SK-N-SH (cell line): Measurements from ENCODE around the gene OR10H2. TPM values are rescaled to one million over a fixed set of nuclear protein-coding genes. Genes with fewer than 3 reads are reported as not detected.

Source experiments
- CTCF ChIA-PET: fragments of 300-600, 350-600 bp; formaldehyde crosslinking; extraction: SDS; loops from one replicate; lab custom pipeline; 2021; lab: Yijun Ruan, JAX
- POLR2A ChIA-PET: fragments of 350-600 bp; sonication (Branson Sonifier 250); formaldehyde crosslinking; extraction: SDS; loops from one replicate; lab custom pipeline; 2020; ENCODE audit warnings: antibody characterized with exemption, inconsistent platforms; lab: Yijun Ruan, JAX
- DNase-seq: peaks from one replicate; pipeline ENCODE4 v3.0.0; 2012
- H2AFZ ChIP-seq: fragments of 200-600 bp; sonication (generic); 2 replicates; pipeline ENCODE4 v1.8.1; 2016; ENCODE audit warnings: antibody characterized with exemption, mild to moderate bottlenecking, low read depth
- H3F3A ChIP-seq: fragments of 200-600 bp; sonication (generic); replicated peaks from 2 replicates; pipeline ENCODE3; 2016; ENCODE audit warnings: antibody characterized with exemption, mild to moderate bottlenecking; ENCODE audit not compliant: insufficient read depth
- H3K27ac ChIP-seq, 2 experiments: fragments of 200-500 bp in 1 of 2; fragments of 200-600 bp in 1 of 2; sonication (Bioruptor generic) in 1 of 2; sonication (generic), shearing (Covaris generic) in 1 of 2; 2 replicates each; pipeline versions ENCODE4 v1.5.1 to v1.6.1; 2014 to 2016; ENCODE audit warnings: low read depth in 2 of 2, inconsistent platforms in 1 of 2, low read length in 1 of 2, mild to moderate bottlenecking in 1 of 2, mixed read lengths in 1 of 2
- H3K27me3 ChIP-seq: fragments of 200-600 bp; sonication (generic), shearing (Covaris generic); 2 replicates; pipeline ENCODE4 v1.6.1; 2016; ENCODE audit warnings: mixed run types; ENCODE audit not compliant: insufficient read depth
- H3K36me3 ChIP-seq, 2 experiments: fragments of 200-500 bp in 1 of 2; fragments of 200-600 bp in 1 of 2; sonication (Bioruptor generic) in 1 of 2; sonication (generic) in 1 of 2; replicated peaks in 1 of 2; 2 replicates each; pipeline versions ENCODE3 to v1.5.1; 2014 to 2016; ENCODE audit warnings: low read length in 1 of 2, mild to moderate bottlenecking in 1 of 2; ENCODE audit not compliant: insufficient read depth in 2 of 2, control insufficient read depth in 1 of 2
- H3K4me1 ChIP-seq, 2 experiments: fragments of 200-500 bp in 1 of 2; fragments of 200-600 bp in 1 of 2; sonication (Bioruptor generic) in 1 of 2; sonication (generic), shearing (Covaris generic) in 1 of 2; 2 replicates each; pipeline versions ENCODE4 v1.5.1 to v1.6.1; 2014 to 2016; ENCODE audit warnings: low read depth in 1 of 2, low read length in 1 of 2, mixed run types in 1 of 2; ENCODE audit not compliant: insufficient read depth in 2 of 2, control insufficient read depth in 1 of 2
- H3K4me2 ChIP-seq: fragments of 200-600 bp; sonication (generic), shearing (Covaris generic); 2 replicates; pipeline ENCODE4 v1.6.1; 2017; ENCODE audit warnings: mixed run types
- H3K4me3 ChIP-seq, 2 experiments: fragments of 200-500 bp in 1 of 2; fragments of 200-600 bp in 1 of 2; sonication (Bioruptor generic) in 1 of 2; sonication (generic), shearing (Covaris generic) in 1 of 2; 2 replicates each; pipeline versions ENCODE4 v1.5.1 to v1.8.1; 2014 to 2016; ENCODE audit warnings: low read depth in 2 of 2, inconsistent platforms in 1 of 2, low read length in 1 of 2, mild to moderate bottlenecking in 1 of 2, mixed read lengths in 1 of 2, moderate library complexity in 1 of 2
- H3K79me2 ChIP-seq: fragments of 200-600 bp; sonication (generic); 2 replicates; pipeline ENCODE4 v1.8.1; 2017; ENCODE audit warnings: mild to moderate bottlenecking; ENCODE audit not compliant: insufficient read depth
- H3K9ac ChIP-seq: fragments of 200-600 bp; sonication (generic); 2 replicates; pipeline ENCODE4 v1.6.1; 2017; ENCODE audit warnings: mixed run types
- H3K9me2 ChIP-seq: fragments of 200-600 bp; sonication (generic); 2 replicates; pipeline ENCODE4 v1.6.1; 2017; ENCODE audit warnings: mixed run types
- H3K9me3 ChIP-seq: fragments of 200-600 bp; sonication (generic); 2 replicates; pipeline ENCODE4 v1.6.1; 2017; ENCODE audit warnings: mixed run types, mild to moderate bottlenecking, moderate library complexity
- H4K20me1 ChIP-seq: fragments of 200-600 bp; sonication (generic); 2 replicates; pipeline ENCODE4 v1.6.1; 2017; ENCODE audit warnings: mild to moderate bottlenecking, mixed run types; ENCODE audit not compliant: insufficient read depth
- JUND ChIP-seq: IDR thresholded peaks from 2 replicates; pipeline ENCODE4 v1.4.0; 2012
- NFIC ChIP-seq: IDR thresholded peaks from 2 replicates; pipeline ENCODE4 v1.4.0; 2012; ENCODE audit warnings: borderline replicate concordance
- NRF1 ChIP-seq: IDR thresholded peaks from 2 replicates; pipeline ENCODE4 v1.6.1; 2012; ENCODE audit warnings: low read depth, mild to moderate bottlenecking, low read length
- PBX3 ChIP-seq: IDR thresholded peaks from 2 replicates; pipeline ENCODE4; 2012
- RCOR1 ChIP-seq: fragments of 150-350 bp; IDR thresholded peaks from 2 replicates; pipeline ENCODE4 v1.6.1; 2017; ENCODE audit warnings: antibody characterized with exemption, low read length
- SIN3A ChIP-seq: IDR thresholded peaks from 2 replicates; pipeline ENCODE4 v1.6.1; 2012; ENCODE audit warnings: low read depth, mild to moderate bottlenecking, low read length, moderate library complexity, borderline replicate concordance
- TCF12 ChIP-seq: IDR thresholded peaks from 2 replicates; pipeline ENCODE4 v1.4.0; 2012
- USF1 ChIP-seq: IDR thresholded peaks from 2 replicates; pipeline ENCODE4 v1.4.0; 2012; ENCODE audit warnings: low read depth, borderline replicate concordance
- USF2 ChIP-seq: fragments of 150-350 bp; IDR thresholded peaks from 2 replicates; pipeline ENCODE4 v1.6.1; 2017; ENCODE audit warnings: antibody characterized with exemption, low read length, low read depth, borderline replicate concordance
- WGBS: methylation state at CpG from one replicate; pipeline ENCODE4 v1.1.6; 2017; ENCODE audit warnings: low lambda C conversion rate; 5-methylcytosine and 5-hydroxymethylcytosine counted together
- polyA plus RNA-seq, 3 experiments: library from polyadenylated mRNA; depleted of rRNA; stranded (reverse); fragments of >200 nt; gene quantifications; 2 replicates each; pipeline ENCODE4 v1.2.3, GENCODE V29; 2012
- TF ChIP-seq, protein P1 (sequence below): IDR thresholded peaks from 2 replicates; pipeline ENCODE4 v1.6.1; 2012; ENCODE audit warnings: mild to moderate bottlenecking, low read depth, low read length, moderate library complexity
- TF ChIP-seq, protein P2 (sequence below): fragments of 150-350 bp; IDR thresholded peaks from 2 replicates; pipeline ENCODE4 v1.6.1; 2016; ENCODE audit warnings: mild to moderate bottlenecking, low read depth, low read length
- TF ChIP-seq, protein P3 (sequence below): fragments of 200-600 bp; sonication (generic); IDR thresholded peaks from 2 replicates; pipeline ENCODE4 v1.6.1; 2017; ENCODE audit warnings: antibody characterized with exemption, mild to moderate bottlenecking, moderate library complexity

OR10H2 gene
- polyA plus RNA-seq, 1 of the 3 experiments (the other 2 are of a cell fraction) = not detected

- Histone ChIP-seq H4K20me1 (no peaks in the 10 kb centered on the region), H3K4me1 (peaks cover 0 to 5% of the 10 kb centered on the region in 2 experiments; a peak in 1 of 4 replicates), H3K27ac (no peak overlapping the region), H3K79me2 (no peaks in the 10 kb centered on the region), H3K4me3 (no peak overlapping the region), H3K9ac (no peak overlapping the region), H3K9me2 (no peaks in the 10 kb centered on the region), H3K27me3 (no peaks in the 10 kb centered on the region), H2AFZ (no peak overlapping the region), H3K36me3 (no peaks in the 10 kb centered on the region), H3F3A (no peaks in the 10 kb centered on the region), H3K9me3 (no peaks in the 10 kb centered on the region), H3K4me2 (no peak overlapping the region)
- 0% methylated on average over 7 of the region's 7 CpGs for WGBS
- CTCF ChIA-PET = no interaction called here
- TF ChIP-seq JUND (no peak), TCF12 (peak; percentile 78), USF1 (0 out of 2 replicates have a peak, but pooled peaks have one; percentile 17), RCOR1 (peak; percentile 46; the same call in 1 of the 2 replicates), NRF1 (no peak), PBX3 (peak; percentile 22; the same call in 1 of the 2 replicates), SIN3A (no peak), NFIC (peak; percentile 58; the same call in 1 of the 2 replicates), USF2 (no peak)
- TF ChIP-seq, protein P1, sequence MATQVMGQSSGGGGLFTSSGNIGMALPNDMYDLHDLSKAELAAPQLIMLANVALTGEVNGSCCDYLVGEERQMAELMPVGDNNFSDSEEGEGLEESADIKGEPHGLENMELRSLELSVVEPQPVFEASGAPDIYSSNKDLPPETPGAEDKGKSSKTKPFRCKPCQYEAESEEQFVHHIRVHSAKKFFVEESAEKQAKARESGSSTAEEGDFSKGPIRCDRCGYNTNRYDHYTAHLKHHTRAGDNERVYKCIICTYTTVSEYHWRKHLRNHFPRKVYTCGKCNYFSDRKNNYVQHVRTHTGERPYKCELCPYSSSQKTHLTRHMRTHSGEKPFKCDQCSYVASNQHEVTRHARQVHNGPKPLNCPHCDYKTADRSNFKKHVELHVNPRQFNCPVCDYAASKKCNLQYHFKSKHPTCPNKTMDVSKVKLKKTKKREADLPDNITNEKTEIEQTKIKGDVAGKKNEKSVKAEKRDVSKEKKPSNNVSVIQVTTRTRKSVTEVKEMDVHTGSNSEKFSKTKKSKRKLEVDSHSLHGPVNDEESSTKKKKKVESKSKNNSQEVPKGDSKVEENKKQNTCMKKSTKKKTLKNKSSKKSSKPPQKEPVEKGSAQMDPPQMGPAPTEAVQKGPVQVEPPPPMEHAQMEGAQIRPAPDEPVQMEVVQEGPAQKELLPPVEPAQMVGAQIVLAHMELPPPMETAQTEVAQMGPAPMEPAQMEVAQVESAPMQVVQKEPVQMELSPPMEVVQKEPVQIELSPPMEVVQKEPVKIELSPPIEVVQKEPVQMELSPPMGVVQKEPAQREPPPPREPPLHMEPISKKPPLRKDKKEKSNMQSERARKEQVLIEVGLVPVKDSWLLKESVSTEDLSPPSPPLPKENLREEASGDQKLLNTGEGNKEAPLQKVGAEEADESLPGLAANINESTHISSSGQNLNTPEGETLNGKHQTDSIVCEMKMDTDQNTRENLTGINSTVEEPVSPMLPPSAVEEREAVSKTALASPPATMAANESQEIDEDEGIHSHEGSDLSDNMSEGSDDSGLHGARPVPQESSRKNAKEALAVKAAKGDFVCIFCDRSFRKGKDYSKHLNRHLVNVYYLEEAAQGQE = no peak
- TF ChIP-seq, protein P2, sequence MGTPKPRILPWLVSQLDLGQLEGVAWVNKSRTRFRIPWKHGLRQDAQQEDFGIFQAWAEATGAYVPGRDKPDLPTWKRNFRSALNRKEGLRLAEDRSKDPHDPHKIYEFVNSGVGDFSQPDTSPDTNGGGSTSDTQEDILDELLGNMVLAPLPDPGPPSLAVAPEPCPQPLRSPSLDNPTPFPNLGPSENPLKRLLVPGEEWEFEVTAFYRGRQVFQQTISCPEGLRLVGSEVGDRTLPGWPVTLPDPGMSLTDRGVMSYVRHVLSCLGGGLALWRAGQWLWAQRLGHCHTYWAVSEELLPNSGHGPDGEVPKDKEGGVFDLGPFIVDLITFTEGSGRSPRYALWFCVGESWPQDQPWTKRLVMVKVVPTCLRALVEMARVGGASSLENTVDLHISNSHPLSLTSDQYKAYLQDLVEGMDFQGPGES = no peak
- TF ChIP-seq, protein P3, sequence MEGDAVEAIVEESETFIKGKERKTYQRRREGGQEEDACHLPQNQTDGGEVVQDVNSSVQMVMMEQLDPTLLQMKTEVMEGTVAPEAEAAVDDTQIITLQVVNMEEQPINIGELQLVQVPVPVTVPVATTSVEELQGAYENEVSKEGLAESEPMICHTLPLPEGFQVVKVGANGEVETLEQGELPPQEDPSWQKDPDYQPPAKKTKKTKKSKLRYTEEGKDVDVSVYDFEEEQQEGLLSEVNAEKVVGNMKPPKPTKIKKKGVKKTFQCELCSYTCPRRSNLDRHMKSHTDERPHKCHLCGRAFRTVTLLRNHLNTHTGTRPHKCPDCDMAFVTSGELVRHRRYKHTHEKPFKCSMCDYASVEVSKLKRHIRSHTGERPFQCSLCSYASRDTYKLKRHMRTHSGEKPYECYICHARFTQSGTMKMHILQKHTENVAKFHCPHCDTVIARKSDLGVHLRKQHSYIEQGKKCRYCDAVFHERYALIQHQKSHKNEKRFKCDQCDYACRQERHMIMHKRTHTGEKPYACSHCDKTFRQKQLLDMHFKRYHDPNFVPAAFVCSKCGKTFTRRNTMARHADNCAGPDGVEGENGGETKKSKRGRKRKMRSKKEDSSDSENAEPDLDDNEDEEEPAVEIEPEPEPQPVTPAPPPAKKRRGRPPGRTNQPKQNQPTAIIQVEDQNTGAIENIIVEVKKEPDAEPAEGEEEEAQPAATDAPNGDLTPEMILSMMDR = no peak
- DNase-seq = peak; percentile 31
- POLR2A ChIA-PET = no interaction called here
Measured at GRCh38 chr19:15702534-15702930, 25.3 kb upstream of the OR10H2 start.
